AG08395 (cell line): ENCODE measurements around the gene NOL4L.

Experiments used
- DNase-seq: peaks from one replicate; pipeline ENCODE4 v3.0.0; 2012; ENCODE audit warnings: mixed read lengths, low spot score

The NOL4L gene

DNA sequence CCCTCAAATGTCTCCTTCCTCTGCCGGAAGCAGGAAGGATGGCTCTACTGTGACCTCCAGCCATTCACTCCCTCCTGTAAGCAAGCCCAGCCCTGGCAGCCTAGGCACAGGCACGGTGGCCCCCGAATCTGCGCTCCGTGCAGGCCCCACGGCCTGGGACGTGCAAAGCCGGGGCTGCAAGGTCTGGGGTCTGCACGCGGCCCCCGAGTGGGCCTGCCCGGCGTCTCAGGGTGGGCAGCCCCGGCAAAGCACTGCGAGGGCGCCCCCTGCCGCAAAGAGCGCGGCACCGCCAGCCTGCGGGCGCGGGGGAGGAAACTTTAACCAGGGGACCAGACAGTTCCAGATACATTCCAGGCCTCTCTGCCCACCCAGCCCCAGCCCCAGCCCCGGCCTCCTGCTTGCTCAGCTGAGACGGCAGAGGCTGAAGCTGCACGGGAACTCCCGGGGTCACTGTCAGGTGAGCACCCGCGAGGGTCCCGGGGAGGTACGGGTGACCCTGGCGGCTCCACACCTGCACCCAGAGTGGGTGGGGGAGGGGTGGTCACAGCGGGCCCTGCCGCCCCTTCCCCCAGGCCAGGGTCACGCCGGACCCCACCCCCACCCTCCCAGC is 128.2 kb downstream of the NOL4L start:
- peak; percentile 83 for DNase-seq

DNA sequence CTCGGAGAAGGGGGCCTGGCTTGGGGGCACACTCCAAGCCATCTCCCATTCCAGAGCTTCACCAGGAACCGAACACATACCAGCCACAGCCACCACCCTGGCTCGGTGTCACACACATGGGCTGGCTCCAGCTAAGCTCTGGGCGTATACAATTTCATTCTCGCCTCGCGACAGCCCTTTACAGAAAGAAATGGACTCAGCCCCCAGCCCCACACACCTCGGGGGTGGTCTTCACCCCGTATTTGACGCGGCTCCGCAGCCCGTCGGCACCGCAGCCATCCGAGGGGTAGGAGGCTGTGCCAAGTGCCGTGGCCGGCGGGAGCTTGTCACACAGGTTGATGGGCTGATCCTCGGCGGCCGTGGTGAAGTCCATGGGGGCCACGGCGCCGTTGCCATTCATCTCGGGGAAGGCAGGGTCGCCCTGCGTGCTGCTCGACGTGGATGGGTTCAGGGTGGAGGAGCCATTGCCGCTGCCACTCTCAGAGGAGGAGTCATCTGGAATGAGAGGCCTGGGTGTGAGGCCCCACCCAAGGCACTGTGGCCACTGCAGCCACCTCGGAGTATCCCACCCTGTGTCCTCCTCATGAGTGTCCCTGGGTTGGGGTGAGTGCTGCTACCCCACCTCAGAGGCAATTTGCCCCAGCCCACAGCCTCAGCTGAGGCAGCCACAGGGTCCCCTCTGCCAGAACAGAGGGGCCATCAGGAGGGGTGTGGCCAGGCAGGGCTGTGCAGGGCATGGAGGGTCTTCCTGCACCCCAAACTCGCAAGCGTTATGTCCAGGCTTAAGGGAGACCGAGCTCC is 129.0 kb downstream of the NOL4L start:
- DNase-seq, result no peak

DNA sequence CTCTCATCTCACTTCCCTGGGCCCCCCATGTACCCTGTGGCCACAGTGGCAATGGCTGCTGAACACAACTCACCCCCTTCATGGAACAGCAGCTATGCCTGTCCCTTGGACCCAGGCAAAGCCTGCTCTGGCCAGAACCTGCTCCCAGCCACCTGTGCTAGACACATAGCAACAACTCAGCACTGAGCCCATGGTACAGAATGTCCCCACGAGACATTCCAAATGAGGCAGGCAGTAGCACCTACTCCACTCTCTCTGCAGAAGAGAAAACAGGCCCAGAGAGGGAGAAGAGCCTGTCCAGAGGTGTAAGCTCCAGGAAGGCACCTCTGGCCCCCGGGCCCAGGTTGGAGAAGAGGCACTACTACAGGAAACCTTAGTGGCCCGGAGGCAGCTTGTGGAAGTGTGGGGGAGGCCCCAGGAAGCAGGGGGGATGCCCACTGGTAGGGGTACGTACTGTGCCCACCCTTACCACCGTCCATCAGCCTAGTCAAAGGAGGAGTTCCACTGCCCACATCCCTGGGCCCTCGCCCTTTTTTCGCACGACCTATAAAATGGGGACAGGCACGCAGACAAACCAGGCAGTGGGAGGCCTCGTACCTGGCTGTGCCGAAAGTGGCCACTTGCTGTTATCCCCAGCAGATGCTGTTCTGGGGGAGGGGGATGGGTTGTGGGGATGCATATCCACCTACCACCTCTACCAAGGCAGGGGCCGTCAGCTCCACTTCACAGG is 129.8 kb downstream of the NOL4L start:
- no peak for DNase-seq

DNA sequence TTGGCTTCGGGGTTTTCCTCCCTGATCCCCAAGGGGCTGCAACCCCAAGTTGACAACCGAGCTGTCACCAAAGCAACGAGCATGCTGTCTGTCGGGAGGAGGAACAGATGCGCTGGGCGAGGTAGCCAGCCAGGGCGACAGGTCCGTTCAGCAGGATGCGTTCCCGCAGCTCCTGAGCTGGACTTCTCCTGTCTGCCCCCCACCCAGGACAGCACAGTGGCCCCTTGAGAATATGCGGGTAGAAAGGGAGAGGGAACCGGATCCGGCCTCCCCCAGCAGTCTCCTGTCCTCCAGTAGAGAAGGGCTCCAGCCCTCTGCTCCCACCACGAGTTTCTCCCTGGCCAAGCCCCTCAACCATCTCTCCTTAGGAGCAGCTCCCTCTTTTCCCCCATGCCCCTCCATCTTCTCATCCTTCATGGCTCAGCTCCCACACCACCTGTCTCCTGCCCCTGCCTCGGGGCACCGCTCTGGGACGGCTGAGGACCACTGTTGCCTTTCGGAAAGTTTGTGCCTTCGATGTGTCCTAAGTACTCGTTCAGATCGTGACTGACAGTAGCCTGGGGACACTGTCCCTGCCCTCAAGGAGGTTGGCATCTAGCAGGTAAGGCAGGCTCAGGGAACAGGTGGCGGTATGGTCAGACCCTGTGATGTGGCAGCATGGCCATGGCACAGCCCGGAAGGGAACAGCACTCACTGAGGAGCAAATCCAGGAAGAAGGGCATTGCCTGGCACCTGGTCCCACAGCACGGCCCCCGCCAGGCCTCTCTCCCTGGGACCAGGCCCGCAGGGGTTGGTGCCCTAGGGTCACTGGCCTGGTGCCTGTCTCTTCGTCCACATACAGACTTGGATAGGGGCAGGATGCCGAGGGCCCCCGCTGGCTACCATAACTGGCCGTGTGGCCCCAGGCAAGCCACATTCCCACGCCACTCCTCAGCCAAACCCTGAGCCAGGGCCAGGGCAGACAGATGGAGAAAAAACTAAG is 130.7 kb downstream of the NOL4L start:
- DNase-seq, result no peak

DNA sequence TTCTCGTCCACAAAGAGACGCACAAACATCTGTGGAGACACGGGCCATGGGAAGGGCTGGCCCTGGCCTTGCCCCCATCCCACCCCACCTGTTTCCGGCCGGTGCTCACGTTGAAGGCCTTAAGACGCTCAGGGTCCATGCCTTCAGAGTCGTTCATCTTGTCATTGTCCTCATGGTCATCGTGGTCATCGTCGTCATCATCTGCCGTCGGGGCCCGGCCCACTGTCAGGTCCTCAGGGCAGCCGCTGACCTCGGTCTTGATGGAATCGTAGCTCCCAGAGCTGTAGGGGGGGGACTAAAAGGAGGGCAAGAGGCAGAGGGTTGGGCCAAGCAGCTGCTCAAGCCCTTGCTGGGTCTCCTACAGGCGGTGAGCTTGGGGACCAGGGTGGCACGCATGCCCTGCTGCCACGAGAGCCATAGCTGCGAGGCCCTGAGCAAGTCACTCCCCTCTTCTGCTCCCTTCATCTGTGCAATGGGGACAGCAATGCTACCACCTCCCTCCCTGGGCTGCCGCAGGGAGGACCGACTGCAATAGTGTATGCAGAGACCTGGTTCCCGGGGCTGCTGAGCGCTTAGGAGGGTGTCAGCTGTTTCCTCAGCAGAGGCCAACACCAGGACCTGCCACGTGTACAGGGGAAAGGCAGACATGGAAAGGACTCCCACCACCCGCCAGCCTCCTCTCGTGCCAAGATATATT is 131.5 kb downstream of the NOL4L start:
- no peak for DNase-seq

DNA sequence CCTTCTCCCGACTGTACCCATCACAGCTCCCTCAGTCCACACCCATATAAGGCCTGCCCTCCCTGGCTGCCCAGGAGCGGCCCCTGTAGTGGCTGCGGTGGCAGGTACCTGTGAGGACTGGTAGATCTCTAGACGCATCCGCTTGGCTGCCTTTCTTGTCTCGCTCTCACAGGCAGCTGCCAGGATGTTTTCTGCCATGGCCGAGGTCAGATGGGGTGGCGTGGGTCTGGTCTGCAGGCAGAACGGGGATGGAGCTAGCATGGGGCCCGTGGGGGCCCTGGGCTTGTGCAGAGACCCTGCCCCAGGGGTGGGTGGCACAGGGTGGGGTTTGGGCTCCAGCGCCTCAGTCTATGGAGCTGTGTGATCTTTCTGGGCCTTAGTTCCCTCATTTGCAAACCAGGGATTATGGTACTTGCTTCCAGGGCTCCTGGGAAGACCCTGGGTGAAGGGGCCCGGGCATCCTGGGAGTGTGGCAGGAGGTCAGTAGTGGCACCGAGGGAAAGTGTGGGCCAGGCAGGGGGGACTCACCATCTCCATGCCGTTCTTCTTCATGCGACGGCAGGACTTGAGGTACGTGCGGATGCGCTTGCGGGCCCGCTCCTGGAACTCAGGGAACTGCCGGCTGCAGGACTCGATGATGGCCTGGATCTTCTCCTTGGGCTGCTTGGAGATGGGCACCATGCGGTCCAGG is 132.2 kb downstream of the NOL4L start:
- DNase-seq, result no peak

DNA sequence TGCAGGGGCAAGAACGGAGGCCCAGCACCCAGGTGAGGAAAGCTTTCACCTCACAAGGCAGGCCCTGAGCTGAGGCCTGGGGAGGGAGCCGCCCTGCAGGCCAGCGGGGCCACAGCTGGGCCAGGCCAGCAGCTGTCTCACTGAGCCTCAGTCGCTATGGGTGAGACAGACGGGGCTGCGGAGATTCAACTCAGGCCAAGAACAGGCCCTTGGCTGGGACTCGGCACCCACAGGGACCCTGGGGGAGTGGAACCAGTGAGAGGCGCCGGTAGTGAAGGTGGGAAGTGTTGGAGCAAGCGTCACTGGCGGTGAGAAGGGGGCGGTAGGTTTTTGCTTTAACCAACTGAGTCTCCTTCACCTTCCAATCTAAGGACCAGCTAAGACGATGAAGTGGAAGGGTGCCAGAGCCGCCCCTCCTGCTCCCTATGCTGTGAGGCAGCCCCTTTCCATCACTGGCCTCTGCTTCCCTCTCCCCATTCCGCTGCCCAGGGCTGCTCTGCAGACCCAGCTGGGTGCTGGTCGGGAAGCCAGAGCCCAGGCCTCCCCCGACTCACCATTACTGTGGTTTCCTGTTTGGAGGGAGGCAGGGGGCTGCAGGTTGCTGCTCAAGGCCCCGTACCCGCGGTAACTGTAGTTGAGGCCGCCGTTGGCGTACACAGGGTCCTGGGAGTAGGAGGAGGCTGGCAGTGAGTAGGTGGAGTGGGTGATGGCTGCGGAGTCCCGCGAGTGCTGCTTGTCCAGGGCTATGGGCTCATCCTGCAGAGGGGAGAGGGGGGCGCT is 133.3 kb downstream of the NOL4L start:
- no peak for DNase-seq

DNA sequence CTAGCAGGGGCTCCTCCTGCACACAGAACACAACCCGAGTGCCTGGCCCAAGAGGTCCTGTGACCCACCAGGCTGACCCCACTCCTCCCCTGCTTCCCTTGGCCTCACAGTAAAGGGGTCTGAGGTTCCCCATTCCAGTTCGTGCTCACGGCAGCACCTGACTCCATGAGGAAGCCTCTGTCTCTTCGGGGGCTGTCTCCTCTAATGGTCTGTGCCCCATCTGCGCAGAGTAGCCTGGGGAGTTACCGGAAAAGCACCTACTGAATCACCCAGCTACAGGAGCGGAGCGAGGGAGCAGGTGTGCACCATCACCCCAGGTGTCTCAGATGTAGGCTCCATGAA is 133.8 kb downstream of the NOL4L start:
- no peak for DNase-seq

DNA sequence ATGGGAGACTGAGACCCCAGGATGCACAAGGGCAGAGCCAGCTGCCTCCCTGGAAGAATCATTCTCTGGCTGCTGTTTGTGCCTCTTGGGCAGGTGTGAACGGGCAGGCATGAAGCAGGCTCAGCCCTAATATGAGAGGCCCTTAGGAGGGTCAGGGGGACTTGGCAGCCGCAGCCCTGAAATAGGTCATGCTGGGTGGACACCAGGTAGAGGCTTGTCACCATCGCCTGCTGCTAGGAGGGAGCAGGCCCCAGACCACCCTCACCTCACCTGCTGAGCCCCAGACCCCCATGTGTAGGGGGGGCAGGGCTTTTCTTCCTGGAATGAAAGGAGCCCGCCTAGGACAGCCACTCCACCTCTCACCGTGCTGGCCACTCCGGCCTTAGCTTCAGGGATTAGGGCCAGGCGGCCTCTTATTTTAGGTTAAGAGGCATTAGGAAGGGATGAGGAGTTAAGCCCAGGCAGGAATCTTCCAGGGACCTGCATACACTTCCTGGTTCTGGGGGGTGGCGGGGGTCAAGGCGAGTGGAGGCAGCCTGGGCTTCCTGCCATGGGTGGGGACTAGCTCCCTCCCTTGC is 134.6 kb downstream of the NOL4L start:
- no peak for DNase-seq

DNA sequence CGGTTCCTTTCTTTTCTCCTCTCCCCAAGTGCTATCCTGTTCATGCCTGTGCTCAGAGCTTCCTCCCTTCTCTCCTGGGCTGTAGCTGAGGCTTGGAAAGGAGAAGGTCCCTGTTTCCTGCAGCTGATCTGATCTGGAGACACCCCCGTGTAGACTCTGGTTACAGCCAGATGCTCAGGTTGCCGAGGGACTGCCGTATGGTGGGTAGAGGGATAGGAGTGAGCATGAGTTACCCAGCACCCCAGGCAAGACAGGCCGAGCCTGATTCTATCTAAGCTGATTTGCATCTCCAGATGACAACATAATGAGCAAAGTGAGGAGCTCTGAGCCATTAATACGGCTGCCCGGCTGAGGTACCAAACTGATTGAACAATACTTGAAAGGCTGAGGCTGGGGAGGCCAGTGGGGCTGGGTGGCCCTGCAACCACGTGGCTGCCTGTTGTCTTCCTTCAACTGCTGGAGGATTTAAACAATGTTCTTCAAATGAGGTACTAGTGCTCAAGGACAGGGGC is 135.2 kb downstream of the NOL4L start:
- DNase-seq, result no peak

DNA sequence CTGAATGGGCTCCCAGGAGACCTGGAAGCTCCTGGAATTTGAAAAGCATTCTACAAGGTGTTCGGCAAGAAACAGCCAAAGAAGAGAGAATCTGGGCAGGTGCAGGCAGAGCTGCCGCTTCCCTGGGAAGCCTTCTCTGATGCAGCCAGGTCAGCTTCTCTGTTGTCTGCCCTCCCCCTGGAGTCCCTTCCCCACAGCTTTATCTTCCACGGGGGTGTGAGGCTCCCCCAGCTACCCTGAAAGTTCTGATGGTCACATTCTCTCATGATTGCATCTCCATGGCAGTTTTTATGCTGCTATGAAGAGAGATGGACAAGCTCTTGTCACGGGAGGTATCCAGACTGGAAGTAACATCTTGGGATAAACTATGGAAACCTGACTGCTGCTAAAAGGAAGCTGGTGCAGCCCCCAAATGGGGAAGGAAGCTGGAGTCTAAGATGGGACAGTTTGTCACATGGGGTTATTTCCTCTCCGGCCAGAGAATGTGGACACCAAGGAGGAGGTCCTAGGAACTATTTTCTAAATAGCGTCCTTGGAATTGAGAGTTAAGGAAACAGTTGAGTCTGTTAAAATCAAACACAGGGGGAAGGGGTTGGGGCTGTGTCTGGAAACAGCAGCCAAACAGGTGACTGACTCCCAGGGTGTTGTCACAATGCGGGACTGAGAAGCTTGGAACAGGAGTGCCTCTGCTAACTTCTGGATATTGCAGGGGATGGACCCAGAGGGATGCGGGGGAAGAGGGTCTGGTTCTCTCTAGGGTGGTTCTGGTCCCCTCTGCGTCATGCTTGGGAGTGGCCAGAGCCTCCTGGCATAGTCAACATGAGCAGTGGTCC is 135.9 kb downstream of the NOL4L start:
- no peak for DNase-seq

DNA sequence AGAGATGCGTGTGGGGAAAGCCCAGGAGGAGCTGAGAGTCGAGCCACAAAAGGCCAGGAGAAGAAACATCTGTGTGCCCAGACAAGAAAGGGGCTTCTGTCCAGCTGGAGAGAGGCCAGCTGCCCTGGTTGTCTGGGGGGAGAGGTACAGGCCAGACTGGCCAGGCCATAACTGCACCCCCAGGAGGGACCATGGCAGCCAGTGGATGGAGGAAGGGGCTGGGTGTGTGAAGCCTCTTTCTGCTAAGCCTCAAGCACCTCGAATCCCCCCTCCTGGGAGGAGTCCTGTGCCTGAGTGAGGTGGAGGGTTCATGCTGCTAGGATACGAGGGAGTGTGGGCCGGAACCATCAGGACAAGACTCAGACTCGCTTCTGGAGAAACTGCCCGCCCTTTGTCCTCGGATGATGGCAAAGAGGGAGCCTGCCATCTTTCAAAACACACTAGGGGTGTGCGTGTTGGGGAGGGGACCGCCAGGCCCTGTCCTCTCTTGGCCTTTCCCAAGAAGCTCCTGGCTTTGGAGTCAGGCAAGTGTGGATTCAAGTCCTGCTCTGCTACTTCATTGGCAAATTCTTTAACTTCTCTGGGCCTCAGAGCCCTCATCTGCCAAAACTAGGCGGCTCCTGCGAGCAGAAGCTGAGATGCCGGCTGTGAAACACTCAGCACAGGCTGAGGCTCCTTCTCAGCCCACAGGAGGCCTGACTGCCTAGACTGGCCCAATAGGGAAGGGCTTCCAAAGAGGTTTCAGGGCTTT is 136.7 kb downstream of the NOL4L start:
- DNase-seq, result no peak

DNA sequence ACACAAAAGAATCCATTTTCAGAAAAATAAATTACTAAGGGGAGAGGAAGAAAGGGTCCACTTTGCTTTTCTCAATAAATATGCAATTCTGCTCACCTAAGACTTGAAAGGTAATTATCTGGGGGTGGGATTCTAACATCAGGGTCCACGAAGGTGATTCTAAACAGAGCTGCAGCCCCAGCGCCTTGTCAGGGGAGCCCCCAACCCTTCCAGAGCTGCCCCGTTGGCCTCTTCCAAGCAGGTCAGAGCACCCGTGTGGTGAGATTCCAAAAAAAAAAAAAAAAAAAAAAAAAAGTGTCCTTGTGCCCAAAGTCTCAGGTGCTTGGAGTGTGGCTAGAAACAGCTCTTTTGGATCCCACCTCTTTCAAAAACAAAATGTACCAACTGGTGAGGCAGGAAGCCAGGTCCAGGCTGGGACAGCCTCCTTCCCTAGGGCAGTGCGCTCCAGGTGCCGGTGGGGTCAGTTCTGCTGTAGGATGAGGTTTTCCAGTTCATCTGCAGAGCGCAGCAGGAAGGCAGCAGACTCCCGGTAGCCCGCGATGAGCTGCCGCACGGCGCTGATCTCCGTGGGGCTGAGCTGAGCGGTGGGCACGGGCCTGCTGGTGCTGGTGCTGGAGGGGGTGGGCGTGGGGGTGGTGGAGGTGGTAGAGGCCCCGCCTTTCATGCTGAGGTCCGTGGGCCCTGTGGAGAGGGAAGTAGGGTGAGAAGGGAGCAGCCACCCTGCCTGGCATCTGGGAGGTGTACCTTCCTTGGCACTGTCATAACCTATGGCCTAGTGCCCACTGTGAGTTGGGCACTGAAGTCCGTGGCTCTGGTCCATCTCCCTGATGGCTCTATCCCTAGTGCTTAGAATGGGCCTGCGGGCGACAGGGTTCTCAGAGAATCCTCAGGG is 137.8 kb downstream of the NOL4L start:
- no peak for DNase-seq

DNA sequence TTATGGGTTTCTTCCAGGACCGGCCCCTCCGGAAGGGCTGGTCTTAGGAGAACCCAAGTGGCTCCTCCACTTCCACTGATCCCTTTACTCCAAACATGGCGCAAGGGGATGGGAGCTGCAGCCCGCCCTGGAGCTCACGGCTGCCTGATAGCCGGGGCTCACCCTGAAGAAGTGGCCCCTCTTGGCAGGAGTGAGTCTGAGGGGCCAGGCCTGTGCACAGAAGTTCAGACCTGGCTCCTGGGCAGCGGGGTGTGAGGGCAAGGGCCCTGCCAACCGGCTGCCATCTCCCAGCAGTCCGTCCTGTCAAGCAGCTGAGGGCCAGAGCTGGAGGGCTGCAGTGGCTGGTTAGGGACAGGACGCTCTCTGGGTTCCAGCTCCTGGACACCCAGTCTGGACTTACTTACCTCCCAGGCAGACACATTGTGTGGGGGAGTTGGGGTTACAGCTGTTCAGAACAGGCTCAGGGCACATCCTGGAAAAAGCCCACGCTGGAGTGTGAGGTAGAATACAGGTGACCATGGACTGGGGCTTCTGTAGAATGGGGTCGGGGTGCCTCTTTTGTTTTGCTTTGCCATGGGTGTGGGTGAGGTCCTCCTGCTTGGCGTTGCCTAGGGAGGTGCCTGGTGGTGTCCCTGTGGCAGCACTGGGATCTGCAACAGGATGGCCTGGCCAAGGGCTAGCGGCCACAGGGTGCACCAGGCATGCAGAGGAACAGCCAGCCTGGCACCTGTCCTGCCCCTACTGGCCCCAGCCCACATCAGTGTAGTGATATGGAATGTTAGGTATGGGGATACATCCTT is 138.6 kb downstream of the NOL4L start:
- no peak for DNase-seq

DNA sequence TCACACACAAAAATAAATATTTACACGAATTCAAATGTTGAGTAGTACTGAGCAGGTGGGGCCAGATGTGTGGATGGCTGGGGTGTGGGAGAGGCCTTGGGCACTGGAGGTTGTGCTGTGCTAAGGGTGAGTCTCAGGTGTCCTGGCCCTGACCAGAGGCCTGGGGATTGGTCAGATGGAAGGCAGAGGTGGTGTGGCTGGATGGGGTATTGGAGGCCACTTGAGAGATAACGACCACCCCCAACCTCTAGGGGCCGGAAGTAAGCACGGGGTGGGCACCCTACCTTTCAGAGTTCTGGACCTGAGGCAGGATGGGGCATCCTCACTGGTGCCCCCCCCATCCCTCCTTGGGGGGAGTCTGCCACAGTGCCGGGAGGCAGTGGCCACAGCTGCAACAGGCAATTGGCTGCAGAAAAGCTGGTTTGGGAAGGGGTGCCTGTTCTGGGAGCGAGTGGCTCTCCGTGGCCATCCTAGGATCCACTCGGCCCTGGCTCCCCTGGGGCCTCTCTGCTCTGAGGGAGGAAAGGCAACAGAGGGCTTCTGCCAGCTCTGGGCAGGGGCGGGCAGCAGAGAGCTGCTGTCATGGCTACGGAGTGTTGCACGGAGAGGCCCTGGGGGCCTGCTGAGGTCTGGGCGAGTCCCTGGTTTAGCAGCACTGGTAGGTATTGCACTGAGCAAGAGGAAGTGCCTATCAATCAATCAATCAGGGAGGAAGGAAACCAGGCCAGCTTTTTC is 139.4 kb downstream of the NOL4L start:
- no peak for DNase-seq
